Bronchial epithelial cell (primary cell): Measurements from ENCODE around the gene RBM7. TPM values are rescaled to one million over a fixed set of nuclear protein-coding genes. Genes with fewer than 3 reads are reported as not detected.

Experiments used
- DNase-seq: peaks from one replicate; pipeline ENCODE4 v3.0.0-alpha.2; 2010; ENCODE audit warnings: low read depth
- FAIRE-seq: peaks from 2 replicates; lab custom pipeline; 2011; peaks lifted over from hg19 to GRCh38; lab: Jason Lieb, UNC
- H3K27me3 ChIP-seq: 2 replicates; pipeline ENCODE4 v1.5.1; 2011; ENCODE audit warnings: low read length; ENCODE audit not compliant: control insufficient read depth, insufficient read depth
- H3K36me3 ChIP-seq: 2 replicates; pipeline ENCODE4 v1.5.1; 2011; ENCODE audit warnings: low read length; ENCODE audit not compliant: control insufficient read depth, insufficient read depth
- H3K4me3 ChIP-seq: 2 replicates; pipeline ENCODE4 v1.5.1; 2011; ENCODE audit warnings: mild to moderate bottlenecking, low read depth, low read length, control low read depth
- CTCF ChIP-seq: IDR thresholded peaks from 2 replicates; pipeline ENCODE4 v1.5.1; 2011; ENCODE audit warnings: mild to moderate bottlenecking, moderate library complexity, low read length, control low read depth, inconsistent platforms; ENCODE audit not compliant: insufficient read depth, severe bottlenecking
- total RNA-seq: library from RNA; depleted of rRNA; stranded (reverse); fragments of >200 nt; gene quantifications from 2 replicates; pipeline ENCODE4 v1.2.1, GENCODE V29; 2014

RBM7 gene
- total RNA-seq, 1 donor from 2014 or later, result 37.9 TPM

- H3K36me3 ChIP-seq, result peaks cover 2% of the 10 kb centered on the region
- H3K27me3 ChIP-seq, result no peaks in the 10 kb centered on the region
- DNase-seq (no peak), FAIRE-seq (no peak)
- no peak for TF ChIP-seq CTCF
- no peak overlapping the region for H3K4me3 ChIP-seq
These were observed 41.5 kb downstream of the RBM7 start for GRCh38 chr11:114441921-114442320.

- H3K4me3 ChIP-seq, result no peak overlapping the region
- no peak for FAIRE-seq
- H3K36me3 ChIP-seq, result peaks cover 2% of the 10 kb centered on the region
- TF ChIP-seq CTCF, result no peak
- no peak for DNase-seq
- H3K27me3 ChIP-seq, result no peaks in the 10 kb centered on the region
These were observed 42.1 kb downstream of the RBM7 start for GRCh38 chr11:114442536-114442935.

- Histone ChIP-seq H3K4me3 (no peak overlapping the region), H3K27me3 (no peaks in the 10 kb centered on the region), H3K36me3 (peaks cover 5% of the 10 kb centered on the region)
- DNase-seq (no peak), FAIRE-seq (no peak)
- no peak for TF ChIP-seq CTCF
These were observed 47.0 kb downstream of the RBM7 start for GRCh38 chr11:114447444-114447843.

GRCh38 chr11:114447892-114448291 is 47.4 kb downstream of the RBM7 start:
- no peaks in the 10 kb centered on the region for H3K27me3 ChIP-seq
- FAIRE-seq (no peak), DNase-seq (no peak)
- no peak for TF ChIP-seq CTCF
- peaks cover 5% of the 10 kb centered on the region for H3K36me3 ChIP-seq
- H3K4me3 ChIP-seq, result no peak overlapping the region

GRCh38 chr11:114448749-114449482 is 48.5 kb downstream of the RBM7 start:
- peaks cover 5% of the 10 kb centered on the region for H3K36me3 ChIP-seq
- no peak for FAIRE-seq
- DNase-seq, result peak; percentile 42

More at GRCh38 chr11:114448749-114449482, 48.5 kb downstream of the RBM7 start:
- Histone ChIP-seq H3K4me3 (no peak overlapping the region), H3K27me3 (no peaks in the 10 kb centered on the region)
- no peak for TF ChIP-seq CTCF
